Gastroesophageal sphincter (tissue), 3 donors: ENCODE measurements around the gene ETV6.

Experiments used
- CTCF ChIP-seq, 4 experiments: fragments of 200-600 bp in 2 of 4; fragments of 450-650 bp in 2 of 4; sonication (generic) in 1 of 4; IDR thresholded peaks; one replicate each; pipeline ENCODE4 v1.5.1; 2017 to 2019; ENCODE audit warnings: antibody characterized with exemption in 4 of 4, mild to moderate bottlenecking in 2 of 4, moderate library complexity in 2 of 4
- EP300 ChIP-seq: sonication (generic); formaldehyde crosslinking; IDR thresholded peaks from one replicate; pipeline ENCODE4 v1.6.1; 2017; ENCODE audit warnings: antibody characterized with exemption, mild to moderate bottlenecking
- POLR2A ChIP-seq, 2 donors: fragments of 450-650 bp; IDR thresholded peaks; one replicate each; pipeline ENCODE4 v1.6.1; 2017; ENCODE audit warnings: antibody characterized with exemption in 2 of 2, mild to moderate bottlenecking in 2 of 2, moderate library complexity in 1 of 2
- POLR2AphosphoS5 ChIP-seq: sonication (generic); formaldehyde crosslinking; IDR thresholded peaks from one replicate; pipeline ENCODE4 v1.6.1; 2017; ENCODE audit warnings: antibody characterized with exemption

GRCh38 chr12:11773889-11774677, 124.6 kb downstream of the ETV6 start:
- TF ChIP-seq POLR2A (IDR thresholded peaks at IDR 0.05) (no peak), POLR2AphosphoS5 (no peak), CTCF (IDR thresholded peaks at IDR 0.05) (no peak), EP300 (no peak)
